Thyroid gland (tissue), 4 donors: ENCODE results near the gene COMT.

Experiments
- POLR2A ChIP-seq, 2 donors: fragments of 450-650 bp; IDR thresholded peaks; one replicate each; pipeline ENCODE4 v1.6.1; 2017; ENCODE audit warnings: antibody characterized with exemption in 2 of 2, mild to moderate bottlenecking in 2 of 2, moderate library complexity in 1 of 2
- TF ChIP-seq, protein P1 (sequence below), 6 experiments: fragments of 200-600 bp in 3 of 6; fragments of 450-650 bp in 3 of 6; sonication (generic) in 3 of 6; IDR thresholded peaks; one replicate each; pipeline ENCODE4 v1.5.1; 2016 to 2019; ENCODE audit warnings: antibody characterized with exemption in 6 of 6, mild to moderate bottlenecking in 2 of 6, inconsistent platforms in 1 of 6, moderate library complexity in 1 of 6

DNA sequence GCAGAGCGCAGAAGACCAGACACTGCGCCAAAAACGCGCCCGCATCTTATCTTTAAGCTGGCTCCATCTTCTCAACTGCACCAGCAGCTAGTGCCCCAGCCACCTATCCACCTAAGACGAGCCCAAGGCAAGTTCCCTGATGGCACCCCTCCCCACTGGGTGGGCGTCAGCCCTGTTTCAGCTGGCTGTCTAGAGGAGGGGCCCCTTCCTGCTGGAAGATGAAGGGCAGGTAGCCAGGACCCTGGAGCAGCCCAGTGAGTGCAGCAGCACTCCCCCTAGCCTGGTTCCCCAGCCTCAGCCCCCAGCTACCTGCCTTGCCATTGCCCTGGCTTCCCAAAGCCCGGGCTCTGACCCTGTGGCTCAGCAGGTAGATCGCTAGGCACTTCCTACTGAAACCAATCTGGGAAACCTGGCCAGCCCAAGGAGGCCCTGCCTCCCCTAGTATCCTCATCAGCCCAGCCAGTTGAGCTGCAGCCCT lies 46.8 kb downstream of the COMT start:
- TF ChIP-seq POLR2A (IDR thresholded peaks at IDR 0.05), result no peak
- TF ChIP-seq, protein P1, sequence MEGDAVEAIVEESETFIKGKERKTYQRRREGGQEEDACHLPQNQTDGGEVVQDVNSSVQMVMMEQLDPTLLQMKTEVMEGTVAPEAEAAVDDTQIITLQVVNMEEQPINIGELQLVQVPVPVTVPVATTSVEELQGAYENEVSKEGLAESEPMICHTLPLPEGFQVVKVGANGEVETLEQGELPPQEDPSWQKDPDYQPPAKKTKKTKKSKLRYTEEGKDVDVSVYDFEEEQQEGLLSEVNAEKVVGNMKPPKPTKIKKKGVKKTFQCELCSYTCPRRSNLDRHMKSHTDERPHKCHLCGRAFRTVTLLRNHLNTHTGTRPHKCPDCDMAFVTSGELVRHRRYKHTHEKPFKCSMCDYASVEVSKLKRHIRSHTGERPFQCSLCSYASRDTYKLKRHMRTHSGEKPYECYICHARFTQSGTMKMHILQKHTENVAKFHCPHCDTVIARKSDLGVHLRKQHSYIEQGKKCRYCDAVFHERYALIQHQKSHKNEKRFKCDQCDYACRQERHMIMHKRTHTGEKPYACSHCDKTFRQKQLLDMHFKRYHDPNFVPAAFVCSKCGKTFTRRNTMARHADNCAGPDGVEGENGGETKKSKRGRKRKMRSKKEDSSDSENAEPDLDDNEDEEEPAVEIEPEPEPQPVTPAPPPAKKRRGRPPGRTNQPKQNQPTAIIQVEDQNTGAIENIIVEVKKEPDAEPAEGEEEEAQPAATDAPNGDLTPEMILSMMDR (IDR thresholded peaks at IDR 0.05), result no peak
